OCI-LY1 (cell line): ENCODE measurements around the gene MON2.

Experiments
- EZH2 ChIP-seq: fragments of 200-600 bp; sonication (generic), shearing (Covaris generic); IDR thresholded peaks from 2 replicates; pipeline ENCODE4 v1.8.0; 2017; ENCODE audit warnings: borderline replicate concordance, mixed run types, mild to moderate bottlenecking, antibody characterized with exemption, low read length, moderate library complexity, mixed read lengths
- TF ChIP-seq, protein P1 (sequence below): fragments of 200-600 bp; sonication (generic), shearing (Covaris generic); IDR thresholded peaks from 2 replicates; pipeline ENCODE4 v1.5.1; 2017; ENCODE audit warnings: mild to moderate bottlenecking, antibody characterized with exemption, low read length, moderate library complexity, mixed read lengths

DNA sequence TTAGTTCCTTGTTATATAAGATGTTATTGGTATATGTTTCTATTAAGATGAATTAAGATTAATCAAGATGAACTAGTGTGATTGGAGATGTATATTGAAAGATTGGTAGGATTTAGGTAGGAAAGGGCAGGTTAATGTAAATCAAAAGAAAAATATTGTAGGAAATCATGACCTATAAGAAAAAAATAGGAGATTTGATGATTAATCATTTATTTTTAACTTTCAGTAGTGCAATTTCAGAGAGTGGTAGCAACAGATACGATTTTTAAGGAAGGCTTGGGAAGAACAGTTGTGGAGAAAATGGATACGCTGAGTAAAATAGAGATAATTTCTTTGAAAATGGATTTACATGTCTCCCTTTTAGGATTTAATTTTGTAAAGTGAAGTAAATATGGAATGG, 73.7 kb downstream of the MON2 start:
- TF ChIP-seq, protein P1, sequence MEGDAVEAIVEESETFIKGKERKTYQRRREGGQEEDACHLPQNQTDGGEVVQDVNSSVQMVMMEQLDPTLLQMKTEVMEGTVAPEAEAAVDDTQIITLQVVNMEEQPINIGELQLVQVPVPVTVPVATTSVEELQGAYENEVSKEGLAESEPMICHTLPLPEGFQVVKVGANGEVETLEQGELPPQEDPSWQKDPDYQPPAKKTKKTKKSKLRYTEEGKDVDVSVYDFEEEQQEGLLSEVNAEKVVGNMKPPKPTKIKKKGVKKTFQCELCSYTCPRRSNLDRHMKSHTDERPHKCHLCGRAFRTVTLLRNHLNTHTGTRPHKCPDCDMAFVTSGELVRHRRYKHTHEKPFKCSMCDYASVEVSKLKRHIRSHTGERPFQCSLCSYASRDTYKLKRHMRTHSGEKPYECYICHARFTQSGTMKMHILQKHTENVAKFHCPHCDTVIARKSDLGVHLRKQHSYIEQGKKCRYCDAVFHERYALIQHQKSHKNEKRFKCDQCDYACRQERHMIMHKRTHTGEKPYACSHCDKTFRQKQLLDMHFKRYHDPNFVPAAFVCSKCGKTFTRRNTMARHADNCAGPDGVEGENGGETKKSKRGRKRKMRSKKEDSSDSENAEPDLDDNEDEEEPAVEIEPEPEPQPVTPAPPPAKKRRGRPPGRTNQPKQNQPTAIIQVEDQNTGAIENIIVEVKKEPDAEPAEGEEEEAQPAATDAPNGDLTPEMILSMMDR = no peak
- TF ChIP-seq EZH2 = no peak
